Measurements from ENCODE around the gene ZNF664. TPM values are rescaled to one million over a fixed set of nuclear protein-coding genes. Genes with fewer than 3 reads are reported as not detected.

The ZNF664 gene
- total RNA-seq, 2 donors from 2014 or later = 124 TPM

DNA sequence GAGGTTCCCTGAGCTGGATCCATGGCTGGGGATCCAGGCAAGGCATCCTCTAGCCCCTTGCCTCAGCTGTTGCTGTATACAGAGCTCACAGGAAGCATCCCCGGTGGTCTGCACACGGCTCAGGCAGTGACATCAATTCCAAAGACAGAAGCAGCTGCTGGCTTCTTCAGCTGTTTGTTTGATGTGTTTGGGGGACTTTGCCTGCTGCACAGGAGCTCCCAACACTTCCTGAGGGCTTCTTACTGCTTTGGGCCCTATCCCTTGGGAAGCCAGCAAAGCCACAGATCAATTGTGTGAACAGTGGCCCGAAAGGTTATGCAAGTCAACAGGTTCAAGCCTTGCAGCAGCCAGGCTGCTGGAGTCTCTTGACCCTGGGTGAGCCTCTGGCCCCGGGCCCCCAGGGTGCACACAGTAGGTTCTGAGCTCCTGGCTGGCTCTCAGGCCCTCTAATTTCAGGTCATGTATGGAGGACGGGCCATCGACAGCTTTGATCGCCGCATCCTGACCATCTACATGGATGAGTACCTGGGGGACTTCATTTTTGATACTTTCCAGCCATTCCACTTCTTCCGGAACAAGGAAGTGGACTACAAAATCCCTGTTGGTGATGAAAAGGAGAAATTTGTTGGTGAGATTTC is 43.0 kb upstream of the ZNF664 start:
- TF ChIP-seq, protein P1, sequence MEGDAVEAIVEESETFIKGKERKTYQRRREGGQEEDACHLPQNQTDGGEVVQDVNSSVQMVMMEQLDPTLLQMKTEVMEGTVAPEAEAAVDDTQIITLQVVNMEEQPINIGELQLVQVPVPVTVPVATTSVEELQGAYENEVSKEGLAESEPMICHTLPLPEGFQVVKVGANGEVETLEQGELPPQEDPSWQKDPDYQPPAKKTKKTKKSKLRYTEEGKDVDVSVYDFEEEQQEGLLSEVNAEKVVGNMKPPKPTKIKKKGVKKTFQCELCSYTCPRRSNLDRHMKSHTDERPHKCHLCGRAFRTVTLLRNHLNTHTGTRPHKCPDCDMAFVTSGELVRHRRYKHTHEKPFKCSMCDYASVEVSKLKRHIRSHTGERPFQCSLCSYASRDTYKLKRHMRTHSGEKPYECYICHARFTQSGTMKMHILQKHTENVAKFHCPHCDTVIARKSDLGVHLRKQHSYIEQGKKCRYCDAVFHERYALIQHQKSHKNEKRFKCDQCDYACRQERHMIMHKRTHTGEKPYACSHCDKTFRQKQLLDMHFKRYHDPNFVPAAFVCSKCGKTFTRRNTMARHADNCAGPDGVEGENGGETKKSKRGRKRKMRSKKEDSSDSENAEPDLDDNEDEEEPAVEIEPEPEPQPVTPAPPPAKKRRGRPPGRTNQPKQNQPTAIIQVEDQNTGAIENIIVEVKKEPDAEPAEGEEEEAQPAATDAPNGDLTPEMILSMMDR (IDR thresholded peaks at IDR 0.05) = no peak
- H3K27me3 ChIP-seq = no peaks in the 10 kb centered on the region
- H3K4me3 ChIP-seq = no peak overlapping the region
- no peak overlapping the region for H3K9ac ChIP-seq (ENCODE audit: low read depth in 2 of 2, low read length in 2 of 2)
- no peaks in the 10 kb centered on the region for H3K4me1 ChIP-seq
- intact Hi-C loops (cut with DNase I) = no loop called here
- H3K36me3 ChIP-seq = no peaks in the 10 kb centered on the region
- no peak for DNase-seq
- no peaks in the 10 kb centered on the region for H3K9me3 ChIP-seq
- H3K27ac ChIP-seq = no peak overlapping the region

DNA sequence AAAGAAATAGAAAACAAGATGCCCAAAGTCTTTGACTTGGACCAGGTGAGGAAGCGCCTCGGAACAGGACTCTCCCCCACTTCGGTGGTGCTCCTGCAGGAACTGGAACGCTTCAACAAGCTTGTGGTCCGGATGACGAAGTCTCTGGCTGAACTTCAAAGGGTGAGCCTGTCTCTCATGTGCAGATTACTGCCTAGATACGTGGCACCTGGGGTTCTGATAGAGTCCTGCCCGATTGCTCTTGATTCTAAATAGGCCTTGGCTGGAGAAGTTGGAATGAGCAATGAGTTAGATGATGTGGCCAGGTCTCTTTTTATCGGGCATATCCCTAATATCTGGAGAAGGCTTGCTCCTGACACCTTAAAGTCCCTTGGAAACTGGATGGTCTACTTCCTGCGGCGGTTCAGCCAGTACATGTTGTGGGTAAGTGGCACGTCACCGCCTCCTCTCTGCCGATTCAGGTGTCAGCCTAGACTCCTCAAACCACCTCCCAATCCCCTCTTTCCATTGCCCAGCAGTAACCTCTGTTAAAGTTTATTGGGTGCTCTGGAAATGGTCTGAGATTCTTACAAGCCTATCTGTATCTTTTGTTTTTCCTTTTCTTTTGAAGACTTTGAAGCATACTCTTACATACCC is 41.2 kb upstream of the ZNF664 start:
- Histone ChIP-seq H3K27me3 (no peaks in the 10 kb centered on the region), H3K9me3 (no peaks in the 10 kb centered on the region), H3K27ac (no peak overlapping the region), H3K36me3 (no peaks in the 10 kb centered on the region), H3K4me3 (no peak overlapping the region), H3K4me1 (no peaks in the 10 kb centered on the region), H3K9ac (ENCODE audit: low read depth in 2 of 2, low read length in 2 of 2) (no peak overlapping the region)
- TF ChIP-seq, protein P1 (IDR thresholded peaks at IDR 0.05) = no peak
- DNase-seq = no peak
- intact Hi-C loops (cut with DNase I) = no loop called here

DNA sequence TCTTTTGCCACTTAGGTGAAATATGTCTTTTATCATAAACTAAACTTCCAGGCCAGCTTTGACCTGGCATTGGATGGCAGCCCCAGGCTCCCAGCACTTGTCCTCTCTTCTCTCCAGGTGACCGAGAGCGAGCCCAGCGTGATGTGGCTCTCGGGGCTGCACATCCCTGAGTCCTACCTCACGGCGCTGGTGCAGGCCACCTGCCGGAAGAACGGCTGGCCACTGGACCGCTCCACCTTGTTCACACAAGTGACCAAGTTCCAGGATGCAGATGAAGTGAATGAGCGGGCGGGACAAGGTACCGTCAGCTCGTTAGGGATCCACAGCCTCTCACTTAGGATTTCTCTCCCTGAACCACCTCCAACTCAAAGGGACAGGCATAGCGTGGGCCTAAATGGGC is 39.8 kb upstream of the ZNF664 start:
- no peak overlapping the region for H3K9ac ChIP-seq (ENCODE audit: low read depth in 2 of 2, low read length in 2 of 2)
- H3K27me3 ChIP-seq = no peaks in the 10 kb centered on the region
- no peak for DNase-seq
- no peaks in the 10 kb centered on the region for H3K36me3 ChIP-seq
- no peaks in the 10 kb centered on the region for H3K9me3 ChIP-seq
- no peak overlapping the region for H3K27ac ChIP-seq
- H3K4me3 ChIP-seq = no peak overlapping the region
- intact Hi-C loops (cut with DNase I) = no loop called here
- TF ChIP-seq, protein P1 (IDR thresholded peaks at IDR 0.05) = no peak
- no peaks in the 10 kb centered on the region for H3K4me1 ChIP-seq

DNA sequence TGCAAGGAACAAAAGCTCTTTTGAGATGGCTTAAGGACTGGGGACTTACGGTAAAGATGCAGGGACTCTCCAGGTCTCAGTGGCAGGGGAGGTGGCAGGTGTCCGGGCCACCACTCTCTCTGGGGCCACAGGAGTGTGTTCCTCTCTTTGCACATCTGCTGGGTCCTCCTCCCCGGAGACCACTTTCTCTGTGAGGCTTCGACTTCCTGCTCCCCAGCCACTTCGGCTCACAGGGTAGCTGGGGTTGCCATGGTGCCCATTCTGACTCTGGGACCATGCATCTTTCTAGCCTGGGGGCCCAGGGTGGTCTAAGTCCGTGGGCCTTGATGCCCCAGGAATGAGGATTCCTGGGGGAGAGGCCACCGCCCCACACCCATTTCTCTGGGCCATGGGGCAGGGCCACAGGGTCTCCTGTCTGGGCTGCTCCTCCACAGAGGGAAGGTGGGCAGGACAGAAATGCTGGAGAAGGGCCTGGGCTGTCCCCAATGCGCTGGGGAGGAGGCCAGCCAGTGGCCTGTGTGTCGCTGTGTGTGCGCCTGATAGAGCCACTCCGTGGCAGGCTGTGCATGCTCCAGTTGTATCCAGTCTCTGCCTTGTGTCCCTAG is 38.9 kb upstream of the ZNF664 start:
- no peaks in the 10 kb centered on the region for H3K4me1 ChIP-seq
- no peaks in the 10 kb centered on the region for H3K9me3 ChIP-seq
- H3K9ac ChIP-seq (ENCODE audit: low read depth in 2 of 2, low read length in 2 of 2) = no peak overlapping the region
- no peak overlapping the region for H3K27ac ChIP-seq
- no peaks in the 10 kb centered on the region for H3K36me3 ChIP-seq
- no peaks in the 10 kb centered on the region for H3K27me3 ChIP-seq
- DNase-seq = no peak
- TF ChIP-seq, protein P1 (IDR thresholded peaks at IDR 0.05) = no peak
- intact Hi-C loops (cut with DNase I) = no loop called here
- H3K4me3 ChIP-seq = no peak overlapping the region

DNA sequence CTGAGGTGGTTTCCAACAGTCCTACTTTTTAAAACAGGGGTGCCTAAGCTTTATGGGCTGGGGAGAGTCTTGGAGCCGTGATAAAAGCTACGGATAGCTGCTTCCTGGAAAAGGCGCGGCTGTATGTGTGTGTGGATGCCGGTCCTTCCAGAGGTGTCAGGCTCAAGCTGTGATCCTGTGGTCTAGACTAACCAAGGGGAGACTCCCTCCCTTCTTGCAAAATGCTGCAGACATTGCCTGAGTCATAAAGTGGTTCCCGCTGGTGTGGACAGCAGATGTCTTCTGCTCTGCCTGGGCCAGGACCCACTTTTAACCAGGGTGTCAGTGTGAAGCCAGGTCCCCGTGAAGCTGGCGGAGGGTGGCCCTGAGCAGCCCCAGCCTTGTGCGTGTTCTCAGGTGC is 38.2 kb upstream of the ZNF664 start:
- Histone ChIP-seq H3K9ac (ENCODE audit: low read depth in 2 of 2, low read length in 2 of 2) (no peak overlapping the region), H3K36me3 (no peaks in the 10 kb centered on the region), H3K27me3 (no peaks in the 10 kb centered on the region), H3K9me3 (no peaks in the 10 kb centered on the region), H3K4me1 (no peaks in the 10 kb centered on the region), H3K27ac (no peak overlapping the region), H3K4me3 (no peak overlapping the region)
- intact Hi-C loops (cut with DNase I) = no loop called here
- TF ChIP-seq, protein P1 (IDR thresholded peaks at IDR 0.05) = no peak
- DNase-seq = no peak
